ENCODE data around the gene ASCL4. TPM values are rescaled to one million over a fixed set of nuclear protein-coding genes. Genes with fewer than 3 reads are reported as not detected.

Gene ASCL4
- total and polyA plus RNA-seq, 2 of the 13 experiments (the other 11 are each of a cell fraction or from before 2014, with no cell fraction given), result not detected

- H3K4me1 ChIP-seq (ENCODE audit: insufficient read depth, low read length), result no peaks in the 10 kb centered on the region
- peaks cover 11% of the 10 kb centered on the region; the same call in 1 of the 2 replicates for H3K9me3 ChIP-seq (ENCODE audit: low read length)
- no peaks in the 10 kb centered on the region for H4K20me1 ChIP-seq (ENCODE audit: insufficient read depth, low read length)
- 17% methylated on average over 1 of the region's 1 CpG for WGBS (ENCODE audit: low lambda C conversion rate)
- no peak for TF ChIP-seq ZFP82 (CRISPR knock-in tag; IDR thresholded peaks at IDR 0.05; ENCODE audit: borderline replicate concordance)
- no peak for TF ChIP-seq ZNF205 (CRISPR knock-in tag; IDR thresholded peaks at IDR 0.05)
- in situ Hi-C loops (cut with HindIII; ENCODE audit: extremely low pct_ligation_motif_present, low pct_unique_long_range_greater_than_20kb), result no loop called here
- peaks cover 0 to 16% of the 10 kb centered on the region in 2 experiments; a peak in 1 of 5 replicates for H3K27me3 ChIP-seq (ENCODE audit: control insufficient read depth in 1 of 2, insufficient read depth in 2 of 2, low read length in 2 of 2)
- no peak overlapping the region for H3K27ac ChIP-seq (ENCODE audit: extremely low read length, insufficient read depth, low read length)
- no TSS peak for BruUV-seq (replicated peaks)
- H2AFZ ChIP-seq (ENCODE audit: low read length), result no peak overlapping the region
- FAIRE-seq (no peak), DNase-seq (ENCODE audit: low spot score) (no peak), ATAC-seq (no peak)
- no peaks in the 10 kb centered on the region for H3K79me2 ChIP-seq (ENCODE audit: insufficient read depth, low read length)
- ChIA-PET CTCF (ENCODE audit: low intra/inter-chr PET ratio, low total read pairs) (no interaction called here), POLR2A (no interaction called here)
- no peak overlapping the region for H3K9ac ChIP-seq (ENCODE audit: insufficient read depth, low read depth, low read length)
- H3K36me3 ChIP-seq (replicated peaks in 1 of 2; ENCODE audit: control insufficient read depth in 1 of 2, insufficient read depth in 2 of 2, low read length in 2 of 2), result no peaks in the 10 kb centered on the region
- H3K4me2 ChIP-seq (ENCODE audit: low read depth, low read length), result no peak overlapping the region
- intact Hi-C loops (cut with micrococcal nuclease; ENCODE audit: unreplicated experiment), result no loop called here
- H3K4me3 ChIP-seq (replicated peaks in 1 of 3; ENCODE audit: insufficient read depth in 1 of 3, low read depth in 2 of 3, low read length in 3 of 3), result no peak overlapping the region
Observed at GRCh38 chr12:107817250-107817649, 42.7 kb downstream of the ASCL4 start.

GRCh38 chr12:107818984-107819383 is 44.5 kb downstream of the ASCL4 start:
- H3K27me3 ChIP-seq (ENCODE audit: control insufficient read depth in 1 of 2, insufficient read depth in 2 of 2, low read length in 2 of 2), result peaks cover 0 to 17% of the 10 kb centered on the region in 2 experiments; a peak in 1 of 5 replicates
- BruUV-seq (replicated peaks), result no TSS peak
- no peaks in the 10 kb centered on the region for H4K20me1 ChIP-seq (ENCODE audit: insufficient read depth, low read length)
- no peak overlapping the region for H3K4me3 ChIP-seq (replicated peaks in 1 of 3; ENCODE audit: insufficient read depth in 1 of 3, low read depth in 2 of 3, low read length in 3 of 3)
- H3K4me1 ChIP-seq (ENCODE audit: insufficient read depth, low read length), result no peaks in the 10 kb centered on the region
- DNase-seq (ENCODE audit: low spot score) (no peak), ATAC-seq (no peak), FAIRE-seq (no peak)
- H3K9me3 ChIP-seq (ENCODE audit: low read length), result peaks cover 11% of the 10 kb centered on the region; the same call in 1 of the 2 replicates
- 4% methylated on average over 6 of the region's 7 CpGs for WGBS (ENCODE audit: low lambda C conversion rate)
- ChIA-PET CTCF (ENCODE audit: low intra/inter-chr PET ratio, low total read pairs) (no interaction called here), POLR2A (no interaction called here)
- no peak overlapping the region for H3K4me2 ChIP-seq (ENCODE audit: low read depth, low read length)
- no peaks in the 10 kb centered on the region for H3K79me2 ChIP-seq (ENCODE audit: insufficient read depth, low read length)
- no peaks in the 10 kb centered on the region for H3K36me3 ChIP-seq (replicated peaks in 1 of 2; ENCODE audit: control insufficient read depth in 1 of 2, insufficient read depth in 2 of 2, low read length in 2 of 2)
- H3K9ac ChIP-seq (ENCODE audit: insufficient read depth, low read depth, low read length), result no peak overlapping the region
- no peak overlapping the region for H2AFZ ChIP-seq (ENCODE audit: low read length)
- no peak overlapping the region for H3K27ac ChIP-seq (ENCODE audit: extremely low read length, insufficient read depth, low read length)
- in situ Hi-C loops (cut with HindIII; ENCODE audit: extremely low pct_ligation_motif_present, low pct_unique_long_range_greater_than_20kb), result no loop called here
- TF ChIP-seq ZFP36L2 (CRISPR knock-in tag; IDR thresholded peaks at IDR 0.05) (no peak), SETDB1 (CRISPR knock-in tag; IDR thresholded peaks at IDR 0.05; ENCODE audit: borderline replicate concordance) (no peak), NRL (CRISPR knock-in tag; IDR thresholded peaks at IDR 0.05; ENCODE audit: borderline replicate concordance) (no peak), SIX4 (CRISPR knock-in tag; IDR thresholded peaks at IDR 0.05) (no peak), BORCS8-MEF2B (CRISPR knock-in tag; IDR thresholded peaks at IDR 0.05) (no peak), YEATS2 (CRISPR knock-in tag; IDR thresholded peaks at IDR 0.05; ENCODE audit: borderline replicate concordance) (no peak), FOXO1 (CRISPR knock-in tag; IDR thresholded peaks at IDR 0.05) (no peak), TRAFD1 (CRISPR knock-in tag; IDR thresholded peaks at IDR 0.05; ENCODE audit: borderline replicate concordance) (no peak)
- intact Hi-C loops (cut with micrococcal nuclease; ENCODE audit: unreplicated experiment), result no loop called here
